ENCODE data around the gene WDR62.
"Not testable (repeated sequence)": the region's sequence is repeated elsewhere in the genome, so short reads cannot be mapped to it uniquely, and the experiment has no call there.

The WDR62 gene

GRCh38 chr19:36067681-36068080 lies 13.0 kb downstream of the WDR62 start:
- H3K9me3 ChIP-seq (ENCODE audit: control insufficient read depth, insufficient read depth, low read length), result no peaks in the 10 kb centered on the region
- no peak overlapping the region for H3K9ac ChIP-seq (ENCODE audit: low read depth, low read length)
- no peak overlapping the region for H3K4me3 ChIP-seq (ENCODE audit: low read depth, low read length)
- H3K4me1 ChIP-seq (ENCODE audit: control insufficient read depth, insufficient read depth, low read length), result no peaks in the 10 kb centered on the region
- peaks cover 59% of the 10 kb centered on the region for H3K36me3 ChIP-seq (ENCODE audit: control insufficient read depth, insufficient read depth, low read length)
- H3K27me3 ChIP-seq (ENCODE audit: control insufficient read depth, insufficient read depth, low read length), result no peaks in the 10 kb centered on the region

- H3K36me3 ChIP-seq (ENCODE audit: control insufficient read depth, insufficient read depth, low read length), result peaks cover 61% of the 10 kb centered on the region
- H3K4me3 ChIP-seq (ENCODE audit: low read depth, low read length); H3K9me3 ChIP-seq (ENCODE audit: control insufficient read depth, insufficient read depth, low read length); H3K9ac ChIP-seq (ENCODE audit: low read depth, low read length); H3K27me3 ChIP-seq (ENCODE audit: control insufficient read depth, insufficient read depth, low read length); H3K4me1 ChIP-seq (ENCODE audit: control insufficient read depth, insufficient read depth, low read length): not testable (repeated sequence)
Observed at GRCh38 chr19:36068810-36069499, 14.3 kb downstream of the WDR62 start.

- Histone ChIP-seq H3K36me3 (ENCODE audit: control insufficient read depth, insufficient read depth, low read length) (peaks cover 50% of the 10 kb centered on the region), H3K4me1 (ENCODE audit: control insufficient read depth, insufficient read depth, low read length) (no peaks in the 10 kb centered on the region), H3K9ac (ENCODE audit: low read depth, low read length) (no peak overlapping the region), H3K4me3 (ENCODE audit: low read depth, low read length) (no peak overlapping the region), H3K27me3 (ENCODE audit: control insufficient read depth, insufficient read depth, low read length) (no peaks in the 10 kb centered on the region), H3K9me3 (ENCODE audit: control insufficient read depth, insufficient read depth, low read length) (no peaks in the 10 kb centered on the region)
Observed at GRCh38 chr19:36072081-36072480, 17.4 kb downstream of the WDR62 start.

- Histone ChIP-seq H3K27me3 (ENCODE audit: control insufficient read depth, insufficient read depth, low read length) (no peaks in the 10 kb centered on the region), H3K9ac (ENCODE audit: low read depth, low read length) (no peak overlapping the region), H3K4me1 (ENCODE audit: control insufficient read depth, insufficient read depth, low read length) (no peaks in the 10 kb centered on the region), H3K9me3 (ENCODE audit: control insufficient read depth, insufficient read depth, low read length) (no peaks in the 10 kb centered on the region), H3K36me3 (ENCODE audit: control insufficient read depth, insufficient read depth, low read length) (peaks cover 39% of the 10 kb centered on the region), H3K4me3 (ENCODE audit: low read depth, low read length) (no peak overlapping the region)
Observed at GRCh38 chr19:36073121-36073876, 18.6 kb downstream of the WDR62 start.

GRCh38 chr19:36079389-36079945 lies 24.8 kb downstream of the WDR62 start:
- Histone ChIP-seq H3K9ac (ENCODE audit: low read depth, low read length) (no peak overlapping the region), H3K4me1 (ENCODE audit: control insufficient read depth, insufficient read depth, low read length) (no peaks in the 10 kb centered on the region), H3K9me3 (ENCODE audit: control insufficient read depth, insufficient read depth, low read length) (no peaks in the 10 kb centered on the region), H3K4me3 (ENCODE audit: low read depth, low read length) (no peak overlapping the region), H3K27me3 (ENCODE audit: control insufficient read depth, insufficient read depth, low read length) (no peaks in the 10 kb centered on the region), H3K36me3 (ENCODE audit: control insufficient read depth, insufficient read depth, low read length) (peaks cover 42% of the 10 kb centered on the region)

GRCh38 chr19:36081385-36081784 lies 26.7 kb downstream of the WDR62 start:
- H3K9ac ChIP-seq (ENCODE audit: low read depth, low read length), result no peak overlapping the region
- H3K9me3 ChIP-seq (ENCODE audit: control insufficient read depth, insufficient read depth, low read length), result no peaks in the 10 kb centered on the region
- H3K4me3 ChIP-seq (ENCODE audit: low read depth, low read length), result no peak overlapping the region
- no peaks in the 10 kb centered on the region for H3K4me1 ChIP-seq (ENCODE audit: control insufficient read depth, insufficient read depth, low read length)
- no peaks in the 10 kb centered on the region for H3K27me3 ChIP-seq (ENCODE audit: control insufficient read depth, insufficient read depth, low read length)
- peaks cover 45% of the 10 kb centered on the region for H3K36me3 ChIP-seq (ENCODE audit: control insufficient read depth, insufficient read depth, low read length)

- no peak overlapping the region for H3K4me3 ChIP-seq (ENCODE audit: low read depth, low read length)
- H3K27me3 ChIP-seq (ENCODE audit: control insufficient read depth, insufficient read depth, low read length), result no peaks in the 10 kb centered on the region
- H3K9me3 ChIP-seq (ENCODE audit: control insufficient read depth, insufficient read depth, low read length), result no peaks in the 10 kb centered on the region
- no peak overlapping the region for H3K9ac ChIP-seq (ENCODE audit: low read depth, low read length)
- no peaks in the 10 kb centered on the region for H3K4me1 ChIP-seq (ENCODE audit: control insufficient read depth, insufficient read depth, low read length)
- peaks cover 49% of the 10 kb centered on the region for H3K36me3 ChIP-seq (ENCODE audit: control insufficient read depth, insufficient read depth, low read length)
Observed at GRCh38 chr19:36081894-36082293, 27.2 kb downstream of the WDR62 start.

- Histone ChIP-seq H3K9me3 (ENCODE audit: control insufficient read depth, insufficient read depth, low read length) (no peaks in the 10 kb centered on the region), H3K4me1 (ENCODE audit: control insufficient read depth, insufficient read depth, low read length) (no peaks in the 10 kb centered on the region), H3K9ac (ENCODE audit: low read depth, low read length) (no peak overlapping the region), H3K4me3 (ENCODE audit: low read depth, low read length) (no peak overlapping the region), H3K36me3 (ENCODE audit: control insufficient read depth, insufficient read depth, low read length) (peaks cover 49% of the 10 kb centered on the region), H3K27me3 (ENCODE audit: control insufficient read depth, insufficient read depth, low read length) (no peaks in the 10 kb centered on the region)
Observed at GRCh38 chr19:36082916-36083315, 28.2 kb downstream of the WDR62 start.

- no peaks in the 10 kb centered on the region for H3K4me1 ChIP-seq (ENCODE audit: control insufficient read depth, insufficient read depth, low read length)
- peaks cover 61% of the 10 kb centered on the region for H3K36me3 ChIP-seq (ENCODE audit: control insufficient read depth, insufficient read depth, low read length)
- H3K9ac ChIP-seq (ENCODE audit: low read depth, low read length), result no peak overlapping the region
- no peak overlapping the region for H3K4me3 ChIP-seq (ENCODE audit: low read depth, low read length)
- H3K9me3 ChIP-seq (ENCODE audit: control insufficient read depth, insufficient read depth, low read length), result no peaks in the 10 kb centered on the region
- H3K27me3 ChIP-seq (ENCODE audit: control insufficient read depth, insufficient read depth, low read length), result no peaks in the 10 kb centered on the region
Observed at GRCh38 chr19:36084231-36085009, 29.7 kb downstream of the WDR62 start.

- Histone ChIP-seq H3K9me3 (ENCODE audit: control insufficient read depth, insufficient read depth, low read length) (no peaks in the 10 kb centered on the region), H3K36me3 (ENCODE audit: control insufficient read depth, insufficient read depth, low read length) (peaks cover 70% of the 10 kb centered on the region), H3K9ac (ENCODE audit: low read depth, low read length) (no peak overlapping the region), H3K27me3 (ENCODE audit: control insufficient read depth, insufficient read depth, low read length) (no peaks in the 10 kb centered on the region), H3K4me1 (ENCODE audit: control insufficient read depth, insufficient read depth, low read length) (no peaks in the 10 kb centered on the region), H3K4me3 (ENCODE audit: low read depth, low read length) (no peak overlapping the region)
Observed at GRCh38 chr19:36086326-36086725, 31.6 kb downstream of the WDR62 start.

GRCh38 chr19:36089847-36090246 lies 35.1 kb downstream of the WDR62 start:
- Histone ChIP-seq H3K9me3 (ENCODE audit: control insufficient read depth, insufficient read depth, low read length) (no peaks in the 10 kb centered on the region), H3K4me1 (ENCODE audit: control insufficient read depth, insufficient read depth, low read length) (no peaks in the 10 kb centered on the region), H3K4me3 (ENCODE audit: low read depth, low read length) (no peak overlapping the region), H3K27me3 (ENCODE audit: control insufficient read depth, insufficient read depth, low read length) (no peaks in the 10 kb centered on the region), H3K36me3 (ENCODE audit: control insufficient read depth, insufficient read depth, low read length) (peaks cover 55% of the 10 kb centered on the region), H3K9ac (ENCODE audit: low read depth, low read length) (no peak overlapping the region)
